Psoas muscle (tissue), 8 donors: ENCODE data around the gene GALNTL6. TPM values are rescaled to one million over a fixed set of nuclear protein-coding genes. Genes with fewer than 3 reads are reported as not detected.

Experiments
- ATAC-seq, 4 donors: fragments of 200-7000 bp; cut with Tn5 transposase; one replicate each; pipeline ENCODE4 v1.9.1; 2020; ENCODE audit warnings: moderate library complexity in 3 of 4, mild to moderate bottlenecking in 2 of 4
- DNase-seq, 2 donors: peaks; one replicate each; pipeline ENCODE4 v3.0.0-alpha.2; 2020
- H3K27ac ChIP-seq: fragments of 200-600 bp; one replicate; pipeline ENCODE4 v1.8.0; 2022
- H3K27me3 ChIP-seq, 3 donors: fragments of 200-600 bp in 1 of 3; one replicate each; pipeline versions ENCODE4 v1.6.1 to v1.8.0; 2013 to 2022; ENCODE audit warnings: low read length in 2 of 3, mild to moderate bottlenecking in 2 of 3, moderate library complexity in 1 of 3; ENCODE audit not compliant: insufficient read depth in 3 of 3
- H3K36me3 ChIP-seq, 2 donors: fragments of 200-600 bp in 1 of 2; one replicate each; pipeline versions ENCODE4 v1.6.1 to v1.8.0; 2013 to 2022; ENCODE audit warnings: low read depth in 1 of 2, mild to moderate bottlenecking in 1 of 2, moderate library complexity in 1 of 2; ENCODE audit not compliant: insufficient read depth in 1 of 2
- H3K4me1 ChIP-seq: fragments of 200-600 bp; one replicate; pipeline ENCODE4 v1.8.0; 2022
- H3K4me3 ChIP-seq: fragments of 200-600 bp; one replicate; pipeline ENCODE4 v1.8.0; 2022; ENCODE audit warnings: mild to moderate bottlenecking
- H3K9me3 ChIP-seq: fragments of 200-600 bp; one replicate; pipeline ENCODE4 v1.8.0; 2022
- CTCF ChIP-seq: fragments of 200-600 bp; IDR thresholded peaks from one replicate; pipeline ENCODE4 v1.8.0; 2022; ENCODE audit warnings: antibody characterized with exemption
- WGBS, 3 donors: extraction: QIAGEN DNeasy Blood & Tissue Kit; methylation state at CpG; one replicate each; pipeline versions ENCODE4 v1.1.6 to v1.1.7; 2013; 5-methylcytosine and 5-hydroxymethylcytosine counted together
- intact Hi-C, 2 donors: fragments of 100-400 bp; cut with DNase I; formaldehyde crosslinking; loops; one replicate each; pipeline versions ENCODE4 v1.11.0 to v1.14.2; 2022
- polyA plus RNA-seq, 3 donors: library from polyadenylated mRNA; stranded (reverse); fragments of 200-250 nt; gene quantifications; one replicate each; pipeline ENCODE4 v1.2.3, GENCODE V29; 2013
- total RNA-seq, 4 donors: library from RNA; stranded (reverse); fragmentation: NEBNext Ultra II Directional in 2 of 4; extraction: Animal tissue kit (Norgen Biotek cat#: 25700) in 2 of 4; gene quantifications; one replicate each; pipeline versions ENCODE4 v1.2.1 to v1.2.4, GENCODE V29; 2021 to 2023
- donor health status: healthy with polysubstance abuse.
- donor health status: DM: no; HTN: no; CAD: no; lungs with moderate emphysema.
- donor health status: Bipolar disorder and iron deficiency.
- donor health status: healthy.
- donor health status: DM: yes; HTN: yes; CAD: no.
- donor health status: DM: no; HTN: no; CAD: no.
- donor health status: DM: no; HTN: no; CAD: no.
- donor health status: DM: yes; HTN: yes; CAD: no.

Gene GALNTL6
- total and polyA plus RNA-seq, 7 donors, result 0.01 to 0.91 (median 0.21) TPM; not detected in 3

GRCh38 chr4:172978848-172979247, 1165.6 kb downstream of the GALNTL6 start:
- Histone ChIP-seq H3K27me3 (no peaks in the 10 kb centered on the region), H3K9me3 (no peaks in the 10 kb centered on the region), H3K36me3 (no peaks in the 10 kb centered on the region), H3K4me3 (no peak overlapping the region), H3K4me1 (no peaks in the 10 kb centered on the region), H3K27ac (no peak overlapping the region)
- intact Hi-C loops, result no loop called here
- TF ChIP-seq CTCF, result no peak
- ATAC-seq, result no peak
- WGBS, 3 donors, result 41 to 60% (median 51%) methylated on average over 4 of the region's 4 CpGs
- no peak for DNase-seq

GRCh38 chr4:172979332-172979731, 1166.1 kb downstream of the GALNTL6 start:
- no peaks in the 10 kb centered on the region for H3K27me3 ChIP-seq
- no peak overlapping the region for H3K27ac ChIP-seq
- H3K4me3 ChIP-seq, result no peak overlapping the region
- no peak for TF ChIP-seq CTCF
- no peaks in the 10 kb centered on the region for H3K4me1 ChIP-seq
- DNase-seq (no peak), ATAC-seq (no peak)
- no peaks in the 10 kb centered on the region for H3K36me3 ChIP-seq
- intact Hi-C loops, result no loop called here
- whole genome bisulfite sequencing, 3 donors, result 85 to 86% (median 85%) methylated on average over 1 of the region's 1 CpG
- H3K9me3 ChIP-seq, result no peaks in the 10 kb centered on the region

GRCh38 chr4:172980219-172980618, 1167.0 kb downstream of the GALNTL6 start:
- WGBS, 3 donors, result 91 to 93% (median 93%) methylated on average over 3 of the region's 3 CpGs
- Histone ChIP-seq H3K9me3 (no peaks in the 10 kb centered on the region), H3K27ac (no peak overlapping the region), H3K36me3 (no peaks in the 10 kb centered on the region), H3K27me3 (no peaks in the 10 kb centered on the region), H3K4me1 (no peaks in the 10 kb centered on the region), H3K4me3 (no peak overlapping the region)
- DNase-seq, result no peak
- intact Hi-C loops, result no loop called here
- ATAC-seq, result no peak
- no peak for TF ChIP-seq CTCF

- DNase-seq (no peak), ATAC-seq (no peak)
- 6 to 26% (median 16%) methylated on average over 2 of the region's 2 CpGs for WGBS, 3 donors
- no peaks in the 10 kb centered on the region for H3K9me3 ChIP-seq
- intact Hi-C loops, result no loop called here
- no peak for TF ChIP-seq CTCF
- H3K27ac ChIP-seq, result no peak overlapping the region
- no peaks in the 10 kb centered on the region for H3K27me3 ChIP-seq
- no peak overlapping the region for H3K4me3 ChIP-seq
- no peaks in the 10 kb centered on the region for H3K4me1 ChIP-seq
- H3K36me3 ChIP-seq, result no peaks in the 10 kb centered on the region
These were observed 1169.0 kb downstream of the GALNTL6 start for GRCh38 chr4:172982151-172982590.

GRCh38 chr4:172983014-172983413, 1169.8 kb downstream of the GALNTL6 start:
- no peaks in the 10 kb centered on the region for H3K36me3 ChIP-seq
- H3K27me3 ChIP-seq, result no peaks in the 10 kb centered on the region
- ATAC-seq, result no peak
- H3K4me3 ChIP-seq, result no peak overlapping the region
- TF ChIP-seq CTCF, result no peak
- intact Hi-C loops, result no loop called here
- 61 to 71% (median 64%) methylated on average over 3 of the region's 3 CpGs for WGBS, 3 donors
- no peaks in the 10 kb centered on the region for H3K9me3 ChIP-seq
- no peaks in the 10 kb centered on the region for H3K4me1 ChIP-seq
- H3K27ac ChIP-seq, result no peak overlapping the region
- no peak for DNase-seq
